Endodermal cell (in vitro differentiated cells): ENCODE measurements around the gene HBS1L. TPM values are rescaled to one million over a fixed set of nuclear protein-coding genes. Genes with fewer than 3 reads are reported as not detected.

ENCODE experiments used
- DNase-seq: peaks from one replicate; pipeline ENCODE4 v3.0.0-alpha.2; 2017
- H3K27ac ChIP-seq: 2 replicates; pipeline ENCODE4 v1.5.1; 2013; ENCODE audit warnings: mild to moderate bottlenecking, low read depth, low read length, moderate library complexity
- H3K27me3 ChIP-seq: 2 replicates; pipeline ENCODE4 v1.6.1; 2013; ENCODE audit warnings: mild to moderate bottlenecking, low read length, moderate library complexity; ENCODE audit not compliant: insufficient read depth, control insufficient read depth, poor library complexity, severe bottlenecking
- H3K36me3 ChIP-seq: 2 replicates; pipeline ENCODE4 v1.7.0; 2013; ENCODE audit warnings: mild to moderate bottlenecking, low read length, moderate library complexity; ENCODE audit not compliant: control insufficient read depth, insufficient read depth
- H3K4me1 ChIP-seq: one replicate; pipeline ENCODE4 v1.7.0; 2013; ENCODE audit warnings: low read length; ENCODE audit not compliant: control insufficient read depth, insufficient read depth
- H3K4me3 ChIP-seq: 2 replicates; pipeline ENCODE4 v1.5.1; 2013; ENCODE audit warnings: mild to moderate bottlenecking, low read length, moderate library complexity
- H3K9ac ChIP-seq: 2 replicates; pipeline ENCODE4 v1.6.1; 2013; ENCODE audit warnings: mild to moderate bottlenecking, low read length, moderate library complexity; ENCODE audit not compliant: poor library complexity, severe bottlenecking; ENCODE audit errors: extremely low read depth
- H3K9me3 ChIP-seq: 2 replicates; pipeline ENCODE4 v1.6.1; 2013; ENCODE audit warnings: mild to moderate bottlenecking, low read length, moderate library complexity; ENCODE audit not compliant: control insufficient read depth
- H3K27ac Mint-ChIP-seq: 2 replicates; pipeline ENCODE4 v1.8.0; 2020; ENCODE audit warnings: mixed read lengths
- H3K27me3 Mint-ChIP-seq: 2 replicates; pipeline ENCODE4 v1.8.0; 2021; ENCODE audit warnings: mild to moderate bottlenecking, mixed read lengths; ENCODE audit not compliant: insufficient read depth
- H3K36me3 Mint-ChIP-seq: 2 replicates; pipeline ENCODE4 v1.8.0; 2020; ENCODE audit warnings: low read depth, mixed read lengths
- H3K4me1 Mint-ChIP-seq: 2 replicates; pipeline ENCODE4 v1.8.0; 2020; ENCODE audit warnings: mixed read lengths
- H3K4me3 Mint-ChIP-seq: 2 replicates; pipeline ENCODE4 v1.8.0; 2020; ENCODE audit warnings: mild to moderate bottlenecking, moderate library complexity, mixed read lengths
- H3K9me3 Mint-ChIP-seq: 2 replicates; pipeline ENCODE4 v1.8.0; 2020; ENCODE audit warnings: mild to moderate bottlenecking, mixed read lengths
- CTCF ChIP-seq: fragments of 200-600 bp; sonication (generic); conservative IDR thresholded peaks from 2 replicates; pipeline ENCODE4 v1.5.0; 2021; ENCODE audit warnings: antibody characterized with exemption, mild to moderate bottlenecking
- WGBS, 2 experiments: methylation state at CpG; one replicate each; pipeline versions ENCODE4 v1.1.5 to v1.1.7; 2013; ENCODE audit warnings: missing lambda C conversion rate in 2 of 2, mixed read lengths in 1 of 2; ENCODE audit not compliant: insufficient coverage in 1 of 2, insufficient read length in 1 of 2; 5-methylcytosine and 5-hydroxymethylcytosine counted together
- total RNA-seq, 2 donors: library from RNA; stranded (reverse); fragmentation: NEBNext Ultra II Directional in 1 of 2; extraction: Animal tissue kit (Norgen Biotek cat#: 25700) in 1 of 2; gene quantifications; 2 replicates in 1 of 2; 3 replicates in 1 of 2; pipeline ENCODE4 v1.2.1, GENCODE V29; 2021

The HBS1L gene
- total RNA-seq, 2 donors from 2014 or later: 106 to 122 TPM

- H3K27me3 Mint-ChIP-seq: no peaks in the 10 kb centered on the region
- no peaks in the 10 kb centered on the region for H3K4me1 ChIP-seq
- no peak overlapping the region for H3K9ac ChIP-seq
- no peak for DNase-seq
- no peak for TF ChIP-seq CTCF
- H3K27ac ChIP-seq: no peak overlapping the region
- H3K4me1 Mint-ChIP-seq: no peaks in the 10 kb centered on the region
- no peak overlapping the region for H3K27ac Mint-ChIP-seq
- H3K9me3 Mint-ChIP-seq: no peaks in the 10 kb centered on the region
- no peak overlapping the region for H3K4me3 Mint-ChIP-seq
- no peak overlapping the region for H3K4me3 ChIP-seq
- WGBS, 2 experiments: 100% methylated on average over 1 of the region's 1 CpG
- no peaks in the 10 kb centered on the region for H3K9me3 ChIP-seq
- no peaks in the 10 kb centered on the region for H3K27me3 ChIP-seq
- H3K36me3 Mint-ChIP-seq: peaks cover 10% of the 10 kb centered on the region
- peaks cover 50% of the 10 kb centered on the region for H3K36me3 ChIP-seq
These were observed 59.1 kb downstream of the HBS1L start for GRCh38 chr6:134995536-134995935.

GRCh38 chr6:134994431-134994830 lies 60.2 kb downstream of the HBS1L start:
- no peak for TF ChIP-seq CTCF
- no peaks in the 10 kb centered on the region for H3K27me3 Mint-ChIP-seq

GRCh38 chr6:134992155-134992554 lies 62.5 kb downstream of the HBS1L start:
- no peak overlapping the region for H3K4me3 Mint-ChIP-seq
- no peaks in the 10 kb centered on the region for H3K4me1 Mint-ChIP-seq
- no peak overlapping the region for H3K27ac Mint-ChIP-seq
- TF ChIP-seq CTCF: no peak
- 87 to 97% methylated on average over 4 to 5 of the region's 6 CpGs for WGBS, 2 experiments
- no peak overlapping the region for H3K27ac ChIP-seq
- H3K27me3 ChIP-seq: no peaks in the 10 kb centered on the region
- no peaks in the 10 kb centered on the region for H3K9me3 ChIP-seq
- peaks cover 58% of the 10 kb centered on the region for H3K36me3 ChIP-seq
- no peaks in the 10 kb centered on the region for H3K27me3 Mint-ChIP-seq
- H3K4me3 ChIP-seq: no peak overlapping the region
- H3K9me3 Mint-ChIP-seq: no peaks in the 10 kb centered on the region
- peaks cover 20% of the 10 kb centered on the region for H3K36me3 Mint-ChIP-seq
- no peak for DNase-seq
- no peaks in the 10 kb centered on the region for H3K4me1 ChIP-seq
- no peak overlapping the region for H3K9ac ChIP-seq

More at GRCh38 chr6:134994431-134994830, 60.2 kb downstream of the HBS1L start:
- Histone ChIP-seq H3K27me3 (no peaks in the 10 kb centered on the region), H3K4me3 (no peak overlapping the region), H3K36me3 (peaks cover 53% of the 10 kb centered on the region), H3K4me1 (no peaks in the 10 kb centered on the region), H3K9me3 (no peaks in the 10 kb centered on the region), H3K27ac (no peak overlapping the region), H3K9ac (no peak overlapping the region)
- H3K4me1 Mint-ChIP-seq: no peaks in the 10 kb centered on the region
- no peak overlapping the region for H3K4me3 Mint-ChIP-seq
- DNase-seq: no peak
- no peak overlapping the region for H3K27ac Mint-ChIP-seq
- peaks cover 13% of the 10 kb centered on the region for H3K36me3 Mint-ChIP-seq
- no peaks in the 10 kb centered on the region for H3K9me3 Mint-ChIP-seq
